BE2C (cell line): ENCODE measurements around the gene NPC2.
A peak's percentile ranks its signal among the peaks of the same experiment; 100 is the strongest.

ENCODE experiments used
- DNase-seq: peaks from one replicate; pipeline ENCODE4 v3.0.0-alpha.2; 2020
- H3K27me3 ChIP-seq: fragments of 250-450 bp; sonication (Bioruptor Pico); 2 replicates; pipeline ENCODE4 v1.5.1; 2020; ENCODE audit warnings: mild to moderate bottlenecking
- H3K36me3 ChIP-seq: fragments of 250-450 bp; sonication (Bioruptor Pico); 2 replicates; pipeline ENCODE4 v1.5.1; 2020; ENCODE audit warnings: mild to moderate bottlenecking
- H3K4me1 ChIP-seq: fragments of 250-450 bp; sonication (Bioruptor Pico); 2 replicates; pipeline ENCODE4 v1.5.1; 2020
- H3K4me3 ChIP-seq: 2 replicates; pipeline ENCODE4 v1.5.1; 2011; ENCODE audit warnings: low read depth, low read length
- H3K9me3 ChIP-seq: fragments of 250-450 bp; sonication (Bioruptor Pico); 2 replicates; pipeline ENCODE4 v1.5.1; 2020
- CTCF ChIP-seq: IDR thresholded peaks from 2 replicates; pipeline ENCODE4 v1.5.1; 2012; ENCODE audit warnings: mild to moderate bottlenecking, low read depth, low read length

NPC2 gene

DNA sequence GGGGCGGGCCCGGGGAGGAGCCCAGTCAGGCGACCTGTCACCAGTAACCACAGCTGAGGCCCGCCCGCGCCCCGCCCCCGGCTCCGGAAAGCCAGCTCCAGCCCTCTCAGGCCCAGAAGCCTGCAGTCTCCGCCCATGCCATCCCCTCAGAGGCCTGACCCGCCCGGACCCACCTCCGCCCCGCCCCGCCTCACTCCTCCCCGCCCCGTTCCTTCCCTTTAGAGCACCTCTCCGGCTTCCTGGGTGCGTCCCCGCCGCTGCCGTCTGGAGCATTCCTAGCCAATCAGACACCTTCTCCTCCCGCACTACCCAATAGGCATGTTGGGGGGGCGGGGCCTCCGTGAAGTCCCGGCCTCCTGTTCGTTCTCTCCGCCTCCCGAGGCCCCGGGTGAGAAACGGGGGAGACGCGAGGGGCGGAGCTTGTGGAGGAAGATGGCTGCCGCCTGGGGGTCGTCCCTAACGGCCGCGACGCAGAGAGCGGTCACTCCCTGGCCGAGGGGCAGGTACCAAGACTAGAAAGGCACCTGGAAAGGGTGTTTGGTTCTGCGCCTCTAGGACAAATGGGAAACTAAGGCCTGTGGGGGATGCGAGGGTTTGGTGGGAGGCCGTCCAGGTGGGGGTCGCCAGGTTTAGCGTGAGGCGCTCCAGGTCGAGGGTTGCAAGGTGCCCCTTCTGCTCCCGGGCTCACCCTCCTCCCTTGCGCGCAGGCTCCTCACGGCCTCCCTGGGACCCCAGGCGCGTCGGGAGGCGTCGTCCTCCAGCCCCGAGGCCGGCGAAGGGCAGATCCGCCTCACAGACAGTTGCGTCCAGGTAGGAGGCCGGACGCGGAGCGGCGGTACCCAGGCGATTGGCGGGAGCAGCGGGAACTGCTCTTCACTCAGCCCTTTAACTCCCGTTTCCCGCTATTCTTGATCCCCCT, 497 bp upstream of the NPC2 start, which contains the start of gene ISCA2:
TSS of gene ISCA2 (plus strand) at position 423 of the 919 bp plus-strand sequence. CDS start at position 433, 10 bp downstream.
- H3K4me1 ChIP-seq, result no peaks in the 10 kb centered on the region
- H3K9me3 ChIP-seq, result no peaks in the 10 kb centered on the region
- peaks cover 39% of the 10 kb centered on the region for H3K27me3 ChIP-seq
- H3K36me3 ChIP-seq, result no peaks in the 10 kb centered on the region
- H3K4me3 ChIP-seq, result peak within 1 kb of the TSS; percentile 89
- peak; percentile 100 for DNase-seq
- no peak for TF ChIP-seq CTCF

DNA sequence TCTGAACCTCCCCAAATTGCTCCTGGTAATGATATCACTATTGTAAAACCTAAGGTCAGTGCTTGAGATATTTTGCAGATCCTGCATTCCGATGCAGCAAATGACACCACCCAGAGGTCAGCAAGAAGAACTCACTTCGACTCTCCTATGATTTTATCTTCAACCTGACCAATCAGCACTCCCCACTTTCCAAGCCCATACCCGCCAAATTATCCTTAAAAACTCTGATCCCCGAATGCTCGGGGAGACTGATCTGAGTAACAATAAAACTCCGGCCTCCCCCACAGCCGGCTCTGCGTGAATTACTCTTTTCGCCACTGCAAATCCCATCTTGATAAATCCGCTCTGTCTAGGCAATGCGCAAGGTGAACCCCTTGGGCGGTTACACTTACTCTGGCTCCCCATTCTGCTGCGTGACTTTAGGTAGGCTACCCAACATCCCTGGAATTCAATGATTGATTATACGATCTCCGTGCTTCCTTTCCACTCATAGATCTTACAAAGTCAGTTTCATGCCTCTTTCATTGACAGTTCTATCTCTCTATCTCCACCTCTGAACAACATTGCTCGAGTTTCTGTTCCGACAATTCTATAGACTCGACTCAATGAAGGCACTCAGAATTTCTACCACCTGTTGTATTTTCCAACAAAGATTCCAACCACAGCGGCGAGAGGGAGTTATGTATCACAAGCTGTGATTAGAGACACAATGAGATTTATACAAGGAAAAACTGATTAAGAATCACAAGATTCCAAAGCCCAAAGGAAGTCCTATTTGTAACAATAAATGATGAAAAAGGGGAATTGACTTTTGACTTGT, 939 bp downstream of the NPC2 start:
- Histone ChIP-seq H3K9me3 (no peaks in the 10 kb centered on the region), H3K4me1 (no peaks in the 10 kb centered on the region), H3K4me3 (peak overlapping the region; percentile 62), H3K36me3 (no peaks in the 10 kb centered on the region), H3K27me3 (peaks cover 50% of the 10 kb centered on the region)
- no peak for DNase-seq
- TF ChIP-seq CTCF, result no peak

DNA sequence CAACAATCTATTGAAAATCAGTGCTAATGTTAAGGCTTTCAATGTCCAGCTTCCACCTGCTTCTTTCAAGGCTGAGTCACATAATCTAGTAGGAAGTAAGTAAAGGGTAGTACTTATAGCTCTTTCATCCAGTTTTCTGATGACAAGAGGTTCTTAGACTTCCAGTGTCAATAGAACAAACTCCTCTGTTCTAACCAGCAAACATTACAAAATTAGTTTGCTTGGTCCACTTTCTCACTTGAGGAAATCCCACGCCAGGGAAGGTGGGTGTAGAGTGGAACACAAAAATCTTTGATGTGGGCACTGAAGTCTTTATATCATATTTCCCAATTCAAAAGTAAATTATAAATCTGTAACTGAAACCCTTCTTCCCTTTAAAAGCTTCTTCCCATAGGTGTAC, 2.6 kb downstream of the NPC2 start:
- H3K9me3 ChIP-seq, result no peaks in the 10 kb centered on the region
- no peak for DNase-seq
- no peak for TF ChIP-seq CTCF
- H3K27me3 ChIP-seq, result peaks cover 62% of the 10 kb centered on the region
- no peaks in the 10 kb centered on the region for H3K4me1 ChIP-seq
- H3K36me3 ChIP-seq, result no peaks in the 10 kb centered on the region
- H3K4me3 ChIP-seq, result no peak overlapping the region

- Histone ChIP-seq H3K36me3 (no peaks in the 10 kb centered on the region), H3K4me1 (no peaks in the 10 kb centered on the region)
Observed at GRCh38 chr14:74488786-74489397, 4.2 kb downstream of the NPC2 start.

GRCh38 chr14:74486164-74486563, 6.9 kb downstream of the NPC2 start:
- Histone ChIP-seq H3K27me3 (peaks cover 56% of the 10 kb centered on the region), H3K4me3 (no peak overlapping the region), H3K36me3 (no peaks in the 10 kb centered on the region), H3K4me1 (no peaks in the 10 kb centered on the region), H3K9me3 (no peaks in the 10 kb centered on the region)
- DNase-seq, result no peak
- no peak for TF ChIP-seq CTCF

More at GRCh38 chr14:74488786-74489397, 4.2 kb downstream of the NPC2 start:
- no peak for DNase-seq
- Histone ChIP-seq H3K9me3 (no peaks in the 10 kb centered on the region), H3K4me3 (no peak overlapping the region), H3K27me3 (peaks cover 62% of the 10 kb centered on the region)
- TF ChIP-seq CTCF, result no peak
